Kidney epithelial cell (primary cell): Measurements from ENCODE around the gene TC2N. TPM values are rescaled to one million over a fixed set of nuclear protein-coding genes. Genes with fewer than 3 reads are reported as not detected.
"Not testable (repeated sequence)": the region's sequence is repeated elsewhere in the genome, so short reads cannot be mapped to it uniquely, and the experiment has no call there.

Experiments used
- DNase-seq: peaks from one replicate; pipeline ENCODE4 v3.0.0-alpha.2; 2010; ENCODE audit warnings: low read depth
- H3K27me3 ChIP-seq: 2 replicates; pipeline ENCODE4 v1.6.0; 2011; ENCODE audit warnings: low read length; ENCODE audit not compliant: control insufficient read depth, insufficient read depth
- H3K36me3 ChIP-seq: 2 replicates; pipeline ENCODE4 v1.5.1; 2011; ENCODE audit warnings: low read length; ENCODE audit not compliant: control insufficient read depth, insufficient read depth
- H3K4me3 ChIP-seq: 2 replicates; pipeline ENCODE4 v1.5.1; 2011; ENCODE audit warnings: low read depth, mild to moderate bottlenecking, control low read depth, low read length
- total RNA-seq: library from RNA; depleted of rRNA; stranded (reverse); fragments of >200 nt; gene quantifications from 2 replicates; pipeline ENCODE4 v1.2.3, GENCODE V29; 2015
- TF ChIP-seq, protein P1 (sequence below): IDR thresholded peaks from 2 replicates; pipeline ENCODE4 v1.5.1; 2011; ENCODE audit warnings: mild to moderate bottlenecking, moderate library complexity, low read length, control low read depth, inconsistent platforms; ENCODE audit not compliant: insufficient read depth, poor library complexity, severe bottlenecking

TC2N gene
- total RNA-seq, 1 donor from 2014 or later = 9.6 TPM

GRCh38 chr14:91875525-91876286 lies 8.4 kb upstream of the TC2N start:
- Histone ChIP-seq H3K27me3 (peaks cover 2% of the 10 kb centered on the region), H3K4me3 (no peak overlapping the region), H3K36me3 (no peaks in the 10 kb centered on the region)
- TF ChIP-seq, protein P1, sequence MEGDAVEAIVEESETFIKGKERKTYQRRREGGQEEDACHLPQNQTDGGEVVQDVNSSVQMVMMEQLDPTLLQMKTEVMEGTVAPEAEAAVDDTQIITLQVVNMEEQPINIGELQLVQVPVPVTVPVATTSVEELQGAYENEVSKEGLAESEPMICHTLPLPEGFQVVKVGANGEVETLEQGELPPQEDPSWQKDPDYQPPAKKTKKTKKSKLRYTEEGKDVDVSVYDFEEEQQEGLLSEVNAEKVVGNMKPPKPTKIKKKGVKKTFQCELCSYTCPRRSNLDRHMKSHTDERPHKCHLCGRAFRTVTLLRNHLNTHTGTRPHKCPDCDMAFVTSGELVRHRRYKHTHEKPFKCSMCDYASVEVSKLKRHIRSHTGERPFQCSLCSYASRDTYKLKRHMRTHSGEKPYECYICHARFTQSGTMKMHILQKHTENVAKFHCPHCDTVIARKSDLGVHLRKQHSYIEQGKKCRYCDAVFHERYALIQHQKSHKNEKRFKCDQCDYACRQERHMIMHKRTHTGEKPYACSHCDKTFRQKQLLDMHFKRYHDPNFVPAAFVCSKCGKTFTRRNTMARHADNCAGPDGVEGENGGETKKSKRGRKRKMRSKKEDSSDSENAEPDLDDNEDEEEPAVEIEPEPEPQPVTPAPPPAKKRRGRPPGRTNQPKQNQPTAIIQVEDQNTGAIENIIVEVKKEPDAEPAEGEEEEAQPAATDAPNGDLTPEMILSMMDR = no peak
- no peak for DNase-seq

GRCh38 chr14:91873471-91874415 lies 6.4 kb upstream of the TC2N start:
- no peak overlapping the region for H3K4me3 ChIP-seq
- DNase-seq = peak; percentile 61
- no peaks in the 10 kb centered on the region for H3K36me3 ChIP-seq
- TF ChIP-seq, protein P1 = no peak
- H3K27me3 ChIP-seq = no peaks in the 10 kb centered on the region

DNA sequence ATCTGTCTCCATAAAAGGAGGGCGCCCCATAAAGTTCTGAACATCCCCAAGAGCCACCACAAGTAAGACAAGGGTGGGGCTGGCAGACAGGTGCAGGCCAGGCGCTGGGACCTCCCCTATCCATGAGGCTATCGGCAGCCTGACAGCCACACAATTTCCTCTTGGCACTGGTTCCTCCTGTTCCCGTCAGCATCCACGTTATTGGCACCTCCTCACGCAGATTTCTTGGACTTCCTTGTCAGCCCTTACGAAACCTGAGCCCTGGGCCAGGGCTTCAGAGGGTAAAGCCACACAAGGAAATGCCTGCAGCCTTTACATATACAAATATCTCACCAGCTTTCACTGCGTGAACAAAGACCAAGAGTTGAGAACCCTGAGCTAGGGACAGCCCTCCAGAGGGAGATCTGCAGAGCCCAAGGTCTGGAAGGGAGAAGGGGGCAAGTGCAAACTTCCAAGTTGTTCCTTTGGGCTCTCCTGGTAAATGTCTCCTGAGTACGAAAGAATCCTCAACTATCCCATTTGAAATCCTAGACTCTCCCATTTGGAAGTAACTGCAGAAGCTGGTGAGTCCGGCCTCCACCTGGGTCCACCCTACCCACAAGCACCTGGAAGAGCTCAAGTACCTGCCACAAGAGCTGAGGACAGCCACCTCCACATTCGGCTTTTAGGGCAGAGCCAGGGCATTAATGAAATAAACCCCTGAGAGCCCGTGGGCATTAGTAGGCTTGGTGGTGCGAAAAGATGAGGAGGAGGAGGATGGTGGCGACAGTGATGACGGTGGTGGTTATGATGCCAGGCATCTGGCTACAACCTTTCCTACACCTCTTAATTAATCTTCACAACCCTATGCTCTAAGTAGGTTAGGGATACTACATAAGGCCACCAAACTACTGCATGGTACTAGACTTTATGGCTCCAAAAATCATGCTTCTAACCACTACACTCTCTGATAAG lies 5.5 kb upstream of the TC2N start:
- Histone ChIP-seq H3K4me3 (no peak overlapping the region), H3K36me3 (no peaks in the 10 kb centered on the region), H3K27me3 (no peaks in the 10 kb centered on the region)
- TF ChIP-seq, protein P1 = no peak
- DNase-seq = peak; percentile 43

DNA sequence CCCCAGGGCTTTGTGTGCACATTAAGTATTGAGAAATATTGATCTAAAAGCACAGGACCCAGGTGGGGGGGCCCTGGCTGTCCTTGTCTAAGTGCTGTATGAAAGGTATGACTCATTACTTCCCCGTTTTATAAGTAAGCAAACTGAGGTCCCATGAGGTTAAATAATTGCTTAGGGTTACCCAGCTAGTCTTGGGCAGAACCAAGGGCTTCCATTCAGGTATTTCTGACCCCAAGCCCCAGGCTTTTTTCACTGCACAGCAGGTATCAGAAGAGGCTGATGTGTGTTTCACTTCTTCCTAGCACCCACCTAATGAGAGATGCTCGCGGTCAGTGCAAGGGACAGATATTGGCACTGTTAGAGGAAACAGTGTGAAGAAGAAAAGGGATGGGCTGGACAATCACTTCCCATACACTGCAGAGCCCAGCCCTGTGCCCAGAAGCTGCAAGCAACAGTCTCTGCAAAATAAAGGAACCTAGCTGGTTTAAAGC lies 4.7 kb upstream of the TC2N start:
- Histone ChIP-seq H3K36me3 (no peaks in the 10 kb centered on the region), H3K4me3 (no peak overlapping the region), H3K27me3 (no peaks in the 10 kb centered on the region)
- no peak for DNase-seq
- TF ChIP-seq, protein P1 = no peak

- H3K27me3 ChIP-seq, DNase-seq, H3K4me3 ChIP-seq, H3K36me3 ChIP-seq: not testable (repeated sequence)
These were observed 4.1 kb upstream of the TC2N start for GRCh38 chr14:91871401-91871800.

GRCh38 chr14:91870890-91871289 lies 3.6 kb upstream of the TC2N start:
- TF ChIP-seq, protein P1 = no peak
- DNase-seq = no peak
- no peaks in the 10 kb centered on the region for H3K27me3 ChIP-seq
- H3K4me3 ChIP-seq = no peak overlapping the region
- H3K36me3 ChIP-seq = no peaks in the 10 kb centered on the region
